ENCODE measurements around the gene CLRN2.
"Not testable (repeated sequence)": the region's sequence is repeated elsewhere in the genome, so short reads cannot be mapped to it uniquely, and the experiment has no call there.

CLRN2 gene

DNA sequence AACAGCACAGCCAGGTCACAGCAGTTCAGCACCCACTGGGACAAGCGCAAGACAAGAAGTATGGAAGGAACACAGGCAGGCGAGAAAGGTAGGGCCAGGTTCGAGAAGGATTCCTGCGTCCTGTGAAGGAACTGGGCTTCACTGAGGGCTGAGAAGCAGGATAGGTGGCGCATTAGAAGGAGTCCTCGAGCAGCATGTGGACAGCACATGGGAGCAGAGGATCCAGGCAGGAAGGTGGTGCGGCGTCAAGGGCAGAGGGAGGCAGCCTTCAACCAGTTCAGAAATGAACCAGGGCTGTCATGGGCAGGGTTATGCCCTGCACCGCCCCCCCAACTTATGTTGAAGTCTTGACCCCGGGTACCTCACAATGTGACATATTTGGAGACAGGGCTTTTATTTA is 31.3 kb downstream of the CLRN2 start:
- DNase-seq: no peak

DNA sequence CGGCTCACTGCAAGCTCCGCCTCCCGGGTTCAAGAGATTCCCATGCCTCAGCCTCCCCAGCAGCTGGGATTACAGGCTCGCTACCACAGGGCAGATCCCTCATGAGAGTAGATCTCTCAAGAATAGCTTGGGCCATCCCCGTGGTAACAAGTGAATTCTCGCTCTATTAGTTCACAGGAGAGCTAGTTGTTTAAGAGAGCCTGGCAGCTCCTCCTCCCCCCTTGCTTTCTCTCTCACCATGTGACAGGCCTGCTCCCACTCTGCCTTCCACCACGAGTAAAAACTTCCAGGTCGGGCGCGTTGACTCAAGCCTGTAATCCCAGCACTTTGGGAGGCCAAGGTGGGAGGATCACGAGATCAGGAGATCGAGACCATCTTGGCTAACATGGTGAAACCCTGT is 31.7 kb downstream of the CLRN2 start:
- no peak for DNase-seq

DNA sequence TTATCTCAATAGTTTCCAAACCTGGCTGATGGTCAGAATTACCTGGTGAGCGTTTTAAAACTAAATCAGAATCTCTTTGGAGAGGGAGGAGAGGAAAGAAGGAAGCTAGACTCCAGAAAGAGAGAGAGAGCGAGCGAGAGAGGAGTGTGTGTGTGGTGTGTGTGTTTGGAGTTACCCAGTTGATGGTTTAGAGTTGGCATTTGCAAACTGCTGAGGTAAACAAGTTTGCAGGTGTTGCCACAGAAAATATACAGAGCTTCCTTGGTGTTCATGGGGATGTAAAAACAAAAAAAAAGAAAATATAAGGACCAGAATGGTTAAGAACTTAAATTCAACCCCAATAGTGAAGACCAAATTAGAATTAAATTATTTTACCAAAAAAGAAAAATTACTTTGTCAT is 35.6 kb downstream of the CLRN2 start:
- no peak for DNase-seq

DNA sequence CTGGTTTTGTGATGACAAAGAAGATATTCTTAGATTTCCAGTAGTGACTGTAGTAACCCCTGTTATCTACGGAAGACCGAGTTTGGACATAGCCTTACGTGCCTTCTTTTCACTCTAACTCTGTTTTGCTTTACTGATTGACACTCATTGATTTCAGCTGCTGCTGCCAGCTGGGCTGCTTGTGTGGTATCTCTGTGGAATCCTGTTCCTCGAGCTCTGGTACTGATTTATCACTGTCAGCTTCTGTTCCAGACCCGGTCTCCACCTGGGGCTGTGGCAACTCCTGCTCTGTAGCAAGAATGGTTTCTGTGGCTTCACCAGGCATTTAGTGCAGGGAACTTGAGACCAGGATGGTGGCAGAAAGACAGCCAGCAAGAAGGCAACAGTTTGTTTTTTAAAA is 37.5 kb downstream of the CLRN2 start:
- no peak for DNase-seq

DNA sequence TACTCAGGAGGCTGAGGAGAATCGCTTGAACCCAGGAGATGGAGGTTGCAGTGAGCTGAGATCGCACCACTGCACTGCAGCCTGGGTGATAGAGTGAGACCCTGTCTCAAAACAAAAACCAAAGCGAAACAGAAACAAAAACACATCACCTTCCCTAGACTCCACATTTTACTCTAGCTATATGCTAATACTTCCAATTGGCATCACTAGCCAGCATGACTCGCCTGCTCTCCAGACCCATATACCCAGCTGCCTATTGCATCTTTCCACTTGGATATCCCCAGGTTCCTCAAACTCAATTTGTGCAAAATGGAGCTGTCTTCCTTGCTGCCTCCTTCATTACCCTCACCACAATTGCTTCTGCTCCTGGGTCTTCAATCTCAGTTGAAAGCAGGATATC is 39.6 kb downstream of the CLRN2 start:
- no peak for DNase-seq

DNA sequence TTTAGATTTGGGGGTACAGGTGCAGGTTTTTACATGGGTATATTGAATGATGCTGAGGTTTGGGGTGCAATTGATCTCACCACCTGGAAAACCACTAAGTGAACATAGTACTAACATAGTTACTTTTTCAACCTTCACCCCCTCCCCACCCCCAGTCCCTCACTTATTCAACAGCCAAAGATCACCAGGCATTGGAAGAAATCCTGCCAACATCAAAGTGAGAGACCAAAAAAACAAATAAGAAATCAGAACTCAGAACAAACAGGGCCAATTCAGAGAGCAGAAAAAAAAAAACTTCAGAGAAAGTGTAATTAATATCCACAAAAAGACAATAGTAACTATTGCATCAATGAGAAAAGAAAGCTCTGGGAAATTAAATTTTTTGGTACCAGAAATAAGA is 41.5 kb downstream of the CLRN2 start:
- DNase-seq: no peak

DNA sequence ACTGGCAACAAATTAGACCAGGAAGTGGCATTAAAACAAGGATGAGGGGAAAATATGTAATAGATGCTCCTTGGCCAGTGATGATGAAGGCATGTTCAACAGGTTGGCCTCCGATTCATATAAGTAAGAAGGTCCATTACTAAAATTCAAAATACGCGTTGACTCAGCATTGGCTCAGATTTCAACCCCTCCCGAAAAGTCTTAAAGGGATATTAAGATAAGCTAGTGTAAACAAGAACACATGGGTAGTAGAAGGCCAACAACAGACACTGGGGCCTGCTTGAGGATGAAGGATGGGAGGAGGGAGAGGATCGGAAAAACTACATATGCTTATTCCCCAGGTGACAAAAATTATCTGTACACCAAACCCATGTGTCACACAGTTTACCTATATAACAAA is 42.9 kb downstream of the CLRN2 start:
- DNase-seq: no peak

DNA sequence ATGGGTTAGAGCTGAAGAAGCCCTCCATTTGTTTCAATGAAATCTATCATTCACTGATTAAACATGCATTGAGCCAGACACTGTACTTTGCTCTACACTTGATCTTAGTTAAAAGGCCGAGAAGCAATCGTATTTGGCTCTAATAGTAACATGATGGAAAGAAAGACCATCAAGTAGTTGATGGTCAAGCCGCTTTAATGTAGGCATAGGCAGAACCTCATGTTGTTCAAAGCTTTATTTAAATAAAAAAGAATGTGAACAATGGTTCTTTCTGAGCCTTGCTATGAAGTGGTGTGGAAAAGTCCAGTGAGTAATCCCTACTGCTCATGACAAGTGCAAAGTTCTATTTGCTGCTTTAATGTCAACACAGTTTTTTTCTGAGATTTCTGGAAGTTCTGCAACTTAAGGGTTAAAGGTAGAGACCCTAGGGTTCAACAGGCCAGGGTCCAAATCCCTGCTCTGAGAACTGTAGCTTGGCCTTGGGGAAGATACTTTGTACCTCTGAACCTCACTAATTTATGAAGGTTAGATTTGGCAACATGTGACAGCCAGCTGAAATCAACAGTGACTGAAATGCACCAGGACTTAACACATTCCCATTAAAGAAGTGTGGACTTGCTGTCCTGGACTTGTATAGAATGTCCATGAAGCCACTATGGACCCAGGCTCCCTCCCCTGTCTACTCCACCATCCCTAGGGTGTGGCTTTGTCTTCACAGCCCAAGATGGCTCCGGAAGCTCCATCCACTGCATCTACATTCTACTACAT is 44.2 kb downstream of the CLRN2 start:
- DNase-seq: no peak

DNA sequence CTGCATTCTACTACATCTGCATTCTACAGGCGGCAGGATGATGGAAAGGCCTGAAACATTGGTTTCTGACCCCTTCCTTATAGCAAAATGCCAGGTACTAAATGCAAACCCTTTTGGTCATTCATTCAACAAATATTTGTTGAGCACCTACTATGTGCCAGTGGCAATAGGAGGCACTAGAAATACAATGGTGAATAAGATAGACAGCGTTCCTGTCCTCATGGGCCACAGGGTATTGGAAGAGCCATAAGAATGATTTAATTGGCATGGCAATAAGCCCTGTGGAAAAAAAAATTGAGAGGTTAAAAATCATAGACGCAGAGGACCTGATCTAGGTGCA is 44.7 kb downstream of the CLRN2 start:
- no peak for DNase-seq

DNA sequence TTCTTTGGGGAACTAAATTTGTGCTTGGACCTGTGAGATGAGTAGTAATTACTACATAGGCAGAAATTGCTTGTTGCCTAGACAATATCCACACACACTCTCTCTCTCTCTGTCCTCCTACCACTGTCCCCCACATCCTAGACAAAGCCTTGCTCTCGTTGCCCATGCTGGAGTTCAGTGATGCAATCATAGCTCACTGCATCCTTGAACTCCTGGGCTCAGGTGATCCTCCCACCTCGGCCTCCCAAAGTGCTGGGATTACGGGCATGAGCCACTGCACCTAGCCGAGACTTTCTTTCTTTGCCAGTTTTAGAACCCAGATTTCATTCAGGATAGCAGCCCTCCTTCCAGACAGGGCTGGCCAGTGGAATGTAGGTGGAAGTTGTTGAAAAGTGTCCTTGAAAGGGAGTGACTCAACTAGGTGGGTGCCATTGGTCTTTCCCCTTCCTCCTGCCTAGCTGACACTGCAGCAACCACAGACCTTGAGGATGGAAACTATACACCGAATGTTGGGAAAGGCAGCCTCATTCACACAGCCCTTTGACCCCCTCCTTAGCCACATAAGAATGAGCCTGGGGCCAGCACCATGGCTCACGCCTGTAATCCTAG is 45.2 kb downstream of the CLRN2 start:
- DNase-seq: no peak

DNA sequence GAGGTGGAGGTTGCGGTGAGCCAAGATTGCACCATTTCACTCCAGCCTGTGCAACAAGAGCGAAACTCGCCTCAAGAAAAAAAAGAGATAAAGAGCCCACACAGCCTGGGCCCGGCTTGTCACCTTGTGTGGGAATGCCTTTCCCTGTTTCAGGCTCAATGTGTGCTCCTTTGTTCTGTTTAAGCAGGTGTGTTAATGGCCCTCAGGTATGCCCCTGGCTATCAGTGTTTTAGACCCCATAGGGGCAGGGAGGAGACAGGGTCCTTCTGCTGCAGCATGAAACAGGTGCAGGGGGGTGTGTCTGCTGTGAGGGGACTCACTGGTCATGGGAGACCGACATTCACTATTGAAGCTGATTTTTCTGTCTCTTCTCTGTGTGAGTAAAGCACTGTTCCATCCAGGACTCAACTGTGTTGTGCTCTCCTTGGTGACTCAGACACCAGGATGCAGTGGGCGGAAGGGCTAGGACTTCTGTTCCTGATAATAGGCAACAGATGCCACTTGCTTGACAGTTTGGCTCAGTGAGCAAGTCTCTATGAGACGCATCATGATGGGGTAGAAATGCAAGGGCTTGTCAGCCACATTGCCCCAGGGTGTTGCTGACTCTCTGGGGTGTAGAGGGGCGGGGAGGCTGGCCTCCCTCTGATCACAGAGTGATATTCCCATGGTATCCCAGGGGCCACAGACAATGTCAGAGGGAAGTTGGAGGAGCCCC is 46.4 kb downstream of the CLRN2 start:
- DNase-seq: peak; percentile 71

DNA sequence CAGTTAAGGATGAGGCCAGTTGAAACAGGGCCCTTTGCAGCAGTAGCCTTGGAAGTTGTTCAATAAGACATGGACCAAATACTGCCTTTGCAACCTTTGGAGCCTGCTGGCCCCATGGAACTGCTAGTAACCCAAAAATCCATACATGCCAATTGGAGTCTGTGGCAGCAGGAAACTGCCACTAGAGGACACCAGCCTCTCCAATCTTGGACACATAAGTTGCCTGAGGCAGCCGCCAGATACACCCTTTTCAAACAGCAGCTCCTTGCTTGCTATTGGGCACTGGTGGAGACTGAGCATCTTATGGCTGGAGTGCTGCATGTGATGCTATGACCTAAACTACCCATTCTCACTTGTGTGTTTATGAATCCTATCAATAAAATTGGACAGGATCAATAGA is 47.2 kb downstream of the CLRN2 start:
- DNase-seq: no peak

DNA sequence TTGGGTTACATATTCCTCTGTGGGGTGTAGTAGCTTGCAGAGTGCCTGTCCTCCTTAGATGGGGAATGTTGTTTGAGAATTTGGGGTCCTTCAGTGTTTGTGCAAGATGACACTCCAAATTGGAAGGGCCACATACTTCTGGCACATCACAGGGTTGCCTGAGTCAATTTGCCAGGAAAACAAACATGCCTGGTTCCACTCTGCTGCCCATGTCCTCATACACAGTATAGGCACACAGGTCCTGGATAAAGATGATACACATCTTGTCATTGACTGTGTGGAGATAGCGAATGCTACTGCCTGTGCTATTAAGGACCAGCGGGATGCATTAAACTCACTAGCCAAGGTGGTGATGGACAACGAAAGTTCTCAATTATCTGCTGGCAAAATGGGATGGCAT is 50.9 kb downstream of the CLRN2 start:
- DNase-seq: no peak

DNA sequence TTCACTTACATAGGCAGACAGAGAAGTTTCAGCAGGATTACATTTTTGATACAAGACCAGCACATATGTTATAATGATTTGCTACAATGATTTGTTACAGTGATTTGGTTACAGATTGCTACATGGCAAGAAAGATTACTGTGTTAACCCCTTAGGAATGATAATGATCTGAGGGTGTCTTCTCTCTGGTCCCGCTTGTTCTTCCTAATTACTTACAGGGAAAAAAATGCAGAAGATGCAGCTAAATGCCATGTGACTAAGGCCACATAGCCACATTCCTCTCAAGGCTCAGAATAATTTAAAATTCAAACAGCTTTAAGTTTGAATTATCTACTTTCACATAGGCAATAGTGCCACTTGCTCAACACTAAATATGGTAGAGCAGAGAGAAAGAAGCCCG is 52.3 kb downstream of the CLRN2 start:
- DNase-seq: no peak

DNA sequence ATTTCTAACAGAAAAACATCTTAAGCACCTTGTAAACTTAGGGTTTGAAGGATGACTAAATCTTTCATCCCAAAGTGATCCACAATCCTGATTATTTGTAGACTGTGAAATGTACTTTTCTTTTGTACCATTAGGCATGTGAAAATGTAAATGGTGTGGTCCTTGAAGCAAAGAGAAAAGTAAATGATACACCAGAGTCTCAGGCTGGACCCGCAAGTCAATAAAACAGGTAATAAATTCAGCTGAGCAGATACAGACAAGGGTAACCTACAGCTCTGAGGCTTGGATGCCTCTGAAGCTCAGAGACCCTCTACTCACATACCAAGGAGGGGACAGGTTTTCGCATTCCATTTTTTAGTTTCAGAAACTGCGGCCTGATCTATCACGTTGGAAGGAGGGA is 59.2 kb downstream of the CLRN2 start:
- DNase-seq: no peak

DNA sequence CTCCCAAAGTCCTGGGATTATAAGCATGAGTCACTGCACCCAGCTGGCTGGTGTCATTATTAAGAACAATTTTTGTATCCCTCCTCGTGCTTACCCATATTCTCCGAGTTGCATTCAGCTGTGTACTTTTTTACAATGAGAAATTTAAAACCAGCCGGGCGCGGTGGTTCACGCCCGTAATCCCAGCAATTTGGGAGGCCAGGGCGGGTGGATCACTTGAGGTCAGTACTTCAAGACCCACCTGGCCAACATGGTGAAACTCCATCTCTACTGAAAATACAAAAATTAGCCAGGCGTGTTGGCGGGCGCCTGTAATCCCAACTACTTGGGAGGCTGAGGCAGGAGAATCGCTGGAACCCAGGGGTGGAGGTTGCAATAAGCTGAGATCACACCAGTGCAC is 60.2 kb downstream of the CLRN2 start:
- not testable (repeated sequence) for DNase-seq
